Measurements from ENCODE around the gene RPIA.
A peak's percentile ranks its signal among the peaks of the same experiment; 100 is the strongest.

Gene RPIA

GRCh38 chr2:88691339-88692183 is at the start of gene RPIA:
TSS of gene RPIA (plus strand) at chr2:88691673. CDS start at chr2:88691699, 26 bp downstream.
- peak; percentile 99 for DNase-seq (ENCODE audit: low read depth)

GRCh38 chr2:88642278-88642677 is 49.2 kb upstream of the RPIA start:
- peak; percentile 60 for DNase-seq (ENCODE audit: low read depth)

- peak; percentile 16 for DNase-seq (ENCODE audit: low read depth)
These were observed 46.1 kb upstream of the RPIA start for GRCh38 chr2:88645291-88645882.

GRCh38 chr2:88651646-88652045 is 39.8 kb upstream of the RPIA start:
- DNase-seq (ENCODE audit: low read depth), result no peak

GRCh38 chr2:88654714-88655113 is 36.8 kb upstream of the RPIA start:
- peak; percentile 89 for DNase-seq (ENCODE audit: low read depth)

- peak; percentile 80 for DNase-seq (ENCODE audit: low read depth)
These were observed 34.8 kb upstream of the RPIA start for GRCh38 chr2:88656690-88657089.

DNA sequence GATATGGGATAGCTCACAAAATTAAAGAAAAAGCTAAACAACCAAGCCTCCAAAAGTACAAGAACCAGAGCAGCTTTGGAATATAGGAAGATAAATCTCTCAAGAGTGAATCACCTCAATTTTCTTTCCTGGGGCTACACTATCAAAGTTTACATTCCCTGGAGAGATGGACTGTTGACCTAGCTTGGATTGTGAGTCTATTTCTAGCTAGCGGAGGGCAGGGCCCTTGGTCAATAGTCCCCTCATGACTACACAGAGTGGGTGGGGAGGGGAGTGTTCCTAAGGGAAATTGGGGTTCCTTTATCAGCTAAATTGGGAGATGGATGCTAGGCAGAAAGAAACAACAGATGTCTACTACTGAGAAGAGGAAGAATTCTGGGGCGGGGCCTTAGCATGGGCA is 34.3 kb upstream of the RPIA start:
- DNase-seq (ENCODE audit: low read depth), result peak; percentile 52

- DNase-seq (ENCODE audit: low read depth), result peak; percentile 86
These were observed 33.1 kb upstream of the RPIA start for GRCh38 chr2:88658326-88658725.

GRCh38 chr2:88658881-88659537 is 32.5 kb upstream of the RPIA start:
- peak; percentile 28 for DNase-seq (ENCODE audit: low read depth)

- DNase-seq (ENCODE audit: low read depth), result peak; percentile 81
These were observed 31.9 kb upstream of the RPIA start for GRCh38 chr2:88659538-88659915.

- DNase-seq (ENCODE audit: low read depth), result no peak
These were observed 30.9 kb upstream of the RPIA start for GRCh38 chr2:88660622-88661021.

DNA sequence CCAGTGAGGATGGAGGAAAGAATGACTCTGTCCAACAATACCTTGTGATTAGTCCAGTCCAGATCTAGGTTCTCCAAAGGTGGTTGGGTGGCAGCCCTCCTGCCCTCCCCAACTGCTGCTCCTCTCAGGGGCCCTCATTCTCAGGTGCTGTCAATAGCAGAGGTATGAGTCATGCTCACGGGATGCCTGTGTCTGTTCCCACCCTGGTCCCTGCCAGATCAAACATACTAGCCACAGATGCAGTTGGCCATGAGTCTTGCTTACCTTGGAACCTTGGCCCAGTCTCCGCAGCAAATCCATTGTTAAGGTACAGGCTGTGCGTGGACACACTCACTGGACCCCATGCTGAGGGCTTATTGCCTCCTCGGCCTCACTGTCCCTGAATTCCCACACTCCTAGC is 24.9 kb upstream of the RPIA start:
- no peak for DNase-seq (ENCODE audit: low read depth)

DNA sequence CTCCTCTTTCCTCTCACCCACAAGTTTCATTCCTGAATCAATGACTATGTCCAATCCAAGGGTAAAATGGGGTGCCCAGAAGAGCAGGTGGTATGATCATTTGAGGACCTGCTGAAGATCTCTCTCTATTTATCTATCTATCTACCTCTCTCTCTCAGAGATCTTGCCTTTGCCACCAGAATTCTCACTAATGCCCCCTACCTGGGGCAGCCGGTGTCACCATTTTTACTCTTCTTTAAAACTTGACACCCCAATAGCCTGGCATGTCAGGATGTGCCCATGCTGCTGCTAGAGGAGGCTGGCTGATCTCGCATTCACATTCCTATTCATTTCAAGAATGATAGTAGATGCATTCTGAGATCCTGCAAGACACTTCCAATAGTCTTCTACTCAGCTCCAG is 24.3 kb upstream of the RPIA start:
- no peak for DNase-seq (ENCODE audit: low read depth)

DNA sequence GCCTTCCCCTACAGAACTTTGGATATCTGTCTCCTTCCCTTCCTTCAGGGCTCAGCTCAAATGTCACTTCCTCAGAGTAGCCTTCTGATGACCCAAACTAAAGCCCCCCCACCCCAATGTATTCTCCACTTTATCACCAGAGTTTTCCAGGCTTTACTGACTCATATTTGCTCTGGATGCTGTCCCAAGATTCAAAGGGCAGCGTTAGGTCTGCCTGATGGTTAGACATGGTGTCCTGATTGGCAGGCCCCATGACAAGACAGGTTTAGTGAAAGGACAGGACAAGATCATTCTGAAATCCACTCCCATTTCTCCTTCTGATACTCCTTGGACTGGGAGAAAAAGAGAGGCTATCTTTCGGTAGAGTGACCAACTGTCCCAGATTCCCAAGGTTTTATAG is 22.6 kb upstream of the RPIA start:
- DNase-seq (ENCODE audit: low read depth), result no peak

DNA sequence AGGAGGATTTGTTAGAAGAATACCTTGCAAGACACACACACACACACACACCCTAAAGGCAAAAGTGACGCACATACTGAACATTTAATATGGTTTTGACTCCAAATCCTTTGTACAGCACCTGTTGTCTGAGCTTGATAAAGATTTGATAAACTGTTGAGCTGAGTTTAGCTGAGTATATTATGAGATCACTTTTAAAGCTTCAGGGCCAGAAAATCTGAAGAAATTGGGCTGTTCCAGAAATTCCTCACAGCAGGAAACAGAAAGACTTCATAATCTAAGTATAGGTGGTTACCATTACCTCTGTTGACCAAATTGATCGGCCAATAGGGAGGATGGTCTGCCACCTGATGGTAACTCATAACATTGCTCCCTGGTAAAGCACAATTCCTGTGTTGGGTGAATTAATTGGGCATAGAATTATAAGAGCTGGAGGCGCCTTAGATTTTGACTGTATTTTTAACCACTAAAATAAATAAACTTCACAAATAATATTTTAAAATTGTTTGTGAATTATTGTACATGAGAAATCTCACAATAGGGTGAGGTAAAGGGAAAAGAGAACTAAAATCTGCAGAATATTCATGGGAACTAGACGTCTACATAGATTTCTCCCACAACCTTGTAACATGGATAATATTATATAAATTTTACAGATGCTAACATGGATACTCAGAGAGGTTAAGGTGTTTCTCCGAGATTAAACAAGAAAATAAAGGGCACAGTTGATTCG is 21.8 kb upstream of the RPIA start:
- peak; percentile 45 for DNase-seq (ENCODE audit: low read depth)

DNA sequence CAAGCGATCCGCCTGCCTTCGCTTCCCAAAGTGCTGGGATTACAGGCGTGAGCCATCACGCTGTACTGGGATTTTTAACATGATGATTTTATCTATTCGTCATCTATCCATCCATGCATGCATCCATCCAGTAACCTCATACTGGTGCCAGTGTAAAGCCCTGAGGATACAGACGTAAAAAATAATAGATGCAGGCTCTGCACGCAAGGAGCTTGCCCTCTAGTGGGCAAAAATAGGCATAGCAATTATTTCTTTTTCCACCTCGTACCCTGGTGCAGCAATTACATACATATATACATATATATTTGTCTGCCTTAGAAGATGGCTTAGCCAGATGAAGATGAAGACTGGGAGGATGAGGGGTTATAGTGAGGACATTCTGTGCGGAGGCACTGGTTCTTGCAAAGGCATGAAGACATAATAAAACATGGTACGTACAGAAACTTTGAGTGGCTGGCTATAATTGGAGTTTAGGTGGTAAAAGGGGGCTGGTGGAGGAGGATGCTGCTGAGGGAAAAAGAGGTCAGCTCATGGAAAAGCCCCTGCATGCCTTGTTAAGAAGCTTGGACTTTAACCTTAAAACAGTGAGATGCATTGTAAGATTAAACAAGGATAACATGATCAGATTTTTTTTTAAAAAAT is 19.6 kb upstream of the RPIA start:
- peak; percentile 65 for DNase-seq (ENCODE audit: low read depth)

DNA sequence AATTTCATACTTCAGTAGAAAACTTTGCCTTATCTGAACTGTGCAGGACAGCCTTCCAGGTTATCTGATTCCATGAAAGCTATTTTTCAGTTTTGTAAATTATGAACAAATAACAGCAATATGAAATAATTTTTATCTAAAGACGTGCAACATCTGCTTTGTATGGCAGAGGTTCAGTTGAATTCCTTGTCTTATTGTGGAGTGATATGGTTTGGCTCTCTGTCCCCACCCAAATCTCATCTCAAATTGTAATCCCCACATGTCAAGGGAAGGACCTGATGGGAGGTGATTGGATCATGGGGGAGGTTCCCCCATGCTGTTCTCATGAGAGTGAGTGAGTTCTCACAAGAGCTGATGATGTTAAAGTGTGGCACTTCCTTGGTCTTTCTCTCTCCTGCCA is 18.1 kb upstream of the RPIA start:
- DNase-seq (ENCODE audit: low read depth), result no peak

DNA sequence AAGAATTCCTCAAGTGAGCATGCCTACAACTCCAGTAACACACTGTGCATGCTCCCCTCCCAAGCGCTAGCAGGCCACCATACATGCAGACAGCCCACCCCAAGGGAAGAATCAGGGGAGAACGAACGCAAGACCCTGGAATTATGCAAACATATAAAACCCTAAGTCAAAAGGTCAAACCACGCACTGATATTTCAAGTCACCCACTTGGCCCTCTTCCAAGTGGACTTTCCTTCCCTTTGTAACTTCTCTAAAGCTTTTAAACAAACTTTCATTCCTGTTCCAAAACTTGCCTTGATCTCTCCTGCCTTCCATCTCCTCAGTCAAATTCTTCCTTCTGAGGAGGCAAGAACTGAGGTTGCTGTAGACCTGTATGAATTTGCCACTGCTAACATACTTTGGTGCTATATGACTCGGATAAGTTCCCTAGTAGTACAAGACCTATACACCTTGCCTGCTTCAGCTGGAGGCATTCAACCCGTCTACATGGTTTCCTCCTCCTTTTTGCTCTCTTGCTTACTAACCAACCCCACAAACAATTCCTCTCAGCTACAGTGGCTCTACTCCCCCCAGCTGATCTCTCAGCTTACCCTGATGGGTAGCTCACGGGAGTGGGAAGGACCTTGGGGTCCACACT is 11.1 kb upstream of the RPIA start:
- no peak for DNase-seq (ENCODE audit: low read depth)

GRCh38 chr2:88680916-88681315 is 10.6 kb upstream of the RPIA start:
- no peak for DNase-seq (ENCODE audit: low read depth)

DNA sequence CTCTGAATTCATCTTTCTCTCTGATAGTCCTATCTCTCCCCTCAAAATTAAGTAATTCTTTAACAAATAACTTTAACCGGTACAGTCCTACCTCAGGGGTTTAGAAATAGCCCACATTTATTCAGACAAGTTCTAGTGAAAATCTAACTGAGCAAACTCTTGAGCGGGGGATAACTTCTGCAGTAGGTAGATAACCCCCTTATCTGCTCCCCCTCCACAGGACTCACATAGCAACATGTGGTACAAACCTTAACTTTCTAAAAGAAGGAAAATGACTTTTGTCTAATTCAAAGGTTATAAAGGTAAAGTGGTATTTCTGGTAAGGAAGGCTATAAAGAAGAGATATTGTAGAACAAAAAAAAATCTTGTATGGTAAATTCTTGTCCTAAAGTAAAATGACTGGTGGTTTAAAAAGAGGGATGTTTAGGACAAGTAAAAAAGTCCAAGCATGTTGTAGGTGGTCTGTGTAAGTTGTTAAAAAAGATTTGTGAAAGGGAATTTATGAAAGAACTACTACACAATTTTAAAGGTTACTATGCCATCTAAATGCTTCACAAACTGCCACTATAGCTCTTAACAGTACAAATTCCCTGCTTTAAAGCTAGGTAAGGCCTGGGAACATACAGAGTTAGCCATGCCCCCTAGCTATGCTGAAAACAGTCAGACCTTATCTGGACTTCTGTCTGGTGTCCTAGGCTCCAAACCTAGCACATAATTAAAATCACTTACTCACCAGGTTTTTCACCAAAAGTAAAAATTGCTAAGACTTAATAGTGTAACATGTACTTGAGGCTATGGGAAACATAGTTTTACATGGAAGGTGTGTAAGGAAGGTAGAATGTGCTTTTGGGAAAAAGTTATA is 8.1 kb upstream of the RPIA start:
- DNase-seq (ENCODE audit: low read depth), result no peak

- DNase-seq (ENCODE audit: low read depth), result no peak
These were observed 7.0 kb upstream of the RPIA start for GRCh38 chr2:88684519-88684918.

Measured in iris pigment epithelial cell (primary cell).